Esophagus squamous epithelium (tissue), 5 donors: ENCODE measurements around the gene NAA15. TPM values are rescaled to one million over a fixed set of nuclear protein-coding genes. Genes with fewer than 3 reads are reported as not detected.
A peak's percentile ranks its signal among the peaks of the same experiment; 100 is the strongest.

Experiments
- DNase-seq: peaks from one replicate; lab custom pipeline; 2025; lab: John Stamatoyannopoulos, UW
- H3K27ac ChIP-seq, 4 donors: fragments of 200-600 bp; sonication (generic); one replicate each; pipeline ENCODE4 v1.5.1; 2016 to 2019; ENCODE audit warnings: mild to moderate bottlenecking in 1 of 4
- H3K27me3 ChIP-seq, 4 donors: fragments of 200-600 bp; sonication (generic); 1 replicate in 3 of 4; 2 replicates in 1 of 4; pipeline versions ENCODE4 v1.5.1 to v1.6.0; 2017 to 2021; ENCODE audit warnings: antibody characterized with exemption in 1 of 4
- H3K36me3 ChIP-seq, 3 donors: fragments of 200-600 bp; sonication (generic); one replicate each; pipeline ENCODE4 v1.5.1; 2016 to 2019
- H3K4me1 ChIP-seq, 3 donors: fragments of 200-600 bp; sonication (generic); one replicate each; pipeline ENCODE4 v1.5.1; 2017 to 2019
- H3K4me3 ChIP-seq, 4 donors: fragments of 200-600 bp; sonication (generic); 1 replicate in 3 of 4; 2 replicates in 1 of 4; pipeline ENCODE4 v1.5.1; 2016 to 2019; ENCODE audit warnings: mild to moderate bottlenecking in 2 of 4, moderate library complexity in 1 of 4
- H3K9me3 ChIP-seq, 3 donors: fragments of 200-600 bp; sonication (generic); one replicate each; pipeline ENCODE4 v1.5.1; 2016 to 2019
- POLR2A ChIP-seq, 4 donors: fragments of 450-650 bp; IDR thresholded peaks; one replicate each; pipeline ENCODE4 v1.6.1; 2017; ENCODE audit warnings: antibody characterized with exemption in 4 of 4, mild to moderate bottlenecking in 4 of 4, moderate library complexity in 3 of 4
- WGBS, 2 donors: methylation state at CpG; one replicate each; pipeline ENCODE4 v1.1.5; 2018; 5-methylcytosine and 5-hydroxymethylcytosine counted together
- intact Hi-C: fragments of 100-400 bp; cut with DNase I; formaldehyde crosslinking; loops from one replicate; pipeline ENCODE4 v1.15.0; 2022
- total RNA-seq, 4 donors: library from RNA; depleted of rRNA; stranded (reverse); fragments of >200 nt; gene quantifications; one replicate each; pipeline ENCODE4 v1.1.0, GENCODE V29; 2016
- TF ChIP-seq, protein P1 (sequence below), 6 experiments: fragments of 450-650 bp in 4 of 6; fragments of 200-600 bp in 2 of 6; sonication (generic) in 2 of 6; IDR thresholded peaks; one replicate each; pipeline ENCODE4 v1.5.1; 2016 to 2019; ENCODE audit warnings: antibody characterized with exemption in 6 of 6, mild to moderate bottlenecking in 4 of 6, moderate library complexity in 4 of 6
- donor health status: DM: yes; HTN: yes; CAD: no.

The NAA15 gene
- total RNA-seq, 4 donors from 2014 or later: 28.8 to 51.1 (median 38.4) TPM

DNA sequence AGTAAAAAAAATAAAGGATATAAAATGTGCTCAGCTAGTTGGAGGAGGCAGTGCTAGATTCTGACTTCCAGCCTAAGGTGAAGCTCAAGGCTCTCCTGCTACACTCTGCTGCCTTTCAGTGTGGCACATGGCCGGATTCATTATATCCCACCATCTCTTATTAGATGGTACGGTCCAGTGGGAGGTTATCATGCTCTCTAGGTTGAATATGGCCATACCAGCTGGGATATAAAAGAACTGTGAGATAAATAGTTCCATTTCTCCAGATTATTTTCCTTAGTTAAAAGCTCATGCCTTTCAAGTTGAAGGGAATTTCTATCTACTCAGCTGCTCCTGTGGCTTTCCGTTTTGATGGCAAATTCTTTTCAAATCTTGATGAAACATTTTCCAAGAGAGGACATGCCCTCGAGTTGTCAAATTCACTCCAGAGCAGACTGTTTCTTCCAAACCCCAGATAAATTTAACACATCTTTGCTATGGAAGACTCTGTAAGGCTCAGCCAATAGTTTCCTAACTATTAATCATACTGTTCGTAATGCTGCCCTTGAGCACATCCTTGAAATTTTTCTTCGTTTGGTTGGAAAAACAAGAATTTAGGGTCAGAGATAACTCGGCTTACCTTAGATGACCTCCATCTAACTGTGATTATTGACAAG, 19.1 kb upstream of the NAA15 start:
- H3K36me3 ChIP-seq: peaks cover 0 to 4% (median 0%) of the 10 kb centered on the region in 3 donors
- peaks cover 11 to 18% (median 12%) of the 10 kb centered on the region in 3 donors for H3K4me1 ChIP-seq
- no peak overlapping the region for H3K27ac ChIP-seq
- 60 to 67% methylated on average over 7 of the region's 7 CpGs for WGBS, 2 donors
- TF ChIP-seq POLR2A (IDR thresholded peaks at IDR 0.05): no peak
- TF ChIP-seq, protein P1, sequence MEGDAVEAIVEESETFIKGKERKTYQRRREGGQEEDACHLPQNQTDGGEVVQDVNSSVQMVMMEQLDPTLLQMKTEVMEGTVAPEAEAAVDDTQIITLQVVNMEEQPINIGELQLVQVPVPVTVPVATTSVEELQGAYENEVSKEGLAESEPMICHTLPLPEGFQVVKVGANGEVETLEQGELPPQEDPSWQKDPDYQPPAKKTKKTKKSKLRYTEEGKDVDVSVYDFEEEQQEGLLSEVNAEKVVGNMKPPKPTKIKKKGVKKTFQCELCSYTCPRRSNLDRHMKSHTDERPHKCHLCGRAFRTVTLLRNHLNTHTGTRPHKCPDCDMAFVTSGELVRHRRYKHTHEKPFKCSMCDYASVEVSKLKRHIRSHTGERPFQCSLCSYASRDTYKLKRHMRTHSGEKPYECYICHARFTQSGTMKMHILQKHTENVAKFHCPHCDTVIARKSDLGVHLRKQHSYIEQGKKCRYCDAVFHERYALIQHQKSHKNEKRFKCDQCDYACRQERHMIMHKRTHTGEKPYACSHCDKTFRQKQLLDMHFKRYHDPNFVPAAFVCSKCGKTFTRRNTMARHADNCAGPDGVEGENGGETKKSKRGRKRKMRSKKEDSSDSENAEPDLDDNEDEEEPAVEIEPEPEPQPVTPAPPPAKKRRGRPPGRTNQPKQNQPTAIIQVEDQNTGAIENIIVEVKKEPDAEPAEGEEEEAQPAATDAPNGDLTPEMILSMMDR (IDR thresholded peaks at IDR 0.05): no peak
- no peak overlapping the region for H3K4me3 ChIP-seq
- peaks cover 0 to 40% (median 4%) of the 10 kb centered on the region in 4 donors for H3K27me3 ChIP-seq
- DNase-seq: no peak
- no peaks in the 10 kb centered on the region for H3K9me3 ChIP-seq
- intact Hi-C loops: no loop called here

DNA sequence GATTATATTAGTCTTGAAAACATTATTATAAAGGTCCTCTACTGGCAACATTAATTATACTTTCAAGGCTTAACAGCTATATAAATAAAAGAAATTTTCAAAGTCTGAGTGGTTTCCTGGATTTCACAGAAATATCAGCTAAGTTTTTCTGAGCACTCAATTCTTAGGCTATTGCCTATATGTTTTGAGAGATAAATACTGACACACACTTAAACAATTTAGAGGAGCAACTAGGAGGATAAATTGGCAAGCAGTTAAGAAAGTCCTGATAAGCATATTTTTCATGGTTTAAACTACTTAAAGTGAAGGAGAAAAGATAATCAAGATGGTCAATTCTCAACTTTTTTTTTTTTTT, 18.6 kb upstream of the NAA15 start:
- H3K27me3 ChIP-seq: peaks cover 0 to 35% (median 4%) of the 10 kb centered on the region in 4 donors
- DNase-seq: no peak
- intact Hi-C loops: no loop called here
- peaks cover 0 to 9% (median 0%) of the 10 kb centered on the region in 3 donors for H3K36me3 ChIP-seq
- peaks cover 11 to 18% (median 12%) of the 10 kb centered on the region in 3 donors for H3K4me1 ChIP-seq
- no peak overlapping the region for H3K4me3 ChIP-seq
- no peak for TF ChIP-seq POLR2A (IDR thresholded peaks at IDR 0.05)
- TF ChIP-seq, protein P1 (IDR thresholded peaks at IDR 0.05): no peak
- H3K27ac ChIP-seq: no peak overlapping the region
- H3K9me3 ChIP-seq: no peaks in the 10 kb centered on the region

DNA sequence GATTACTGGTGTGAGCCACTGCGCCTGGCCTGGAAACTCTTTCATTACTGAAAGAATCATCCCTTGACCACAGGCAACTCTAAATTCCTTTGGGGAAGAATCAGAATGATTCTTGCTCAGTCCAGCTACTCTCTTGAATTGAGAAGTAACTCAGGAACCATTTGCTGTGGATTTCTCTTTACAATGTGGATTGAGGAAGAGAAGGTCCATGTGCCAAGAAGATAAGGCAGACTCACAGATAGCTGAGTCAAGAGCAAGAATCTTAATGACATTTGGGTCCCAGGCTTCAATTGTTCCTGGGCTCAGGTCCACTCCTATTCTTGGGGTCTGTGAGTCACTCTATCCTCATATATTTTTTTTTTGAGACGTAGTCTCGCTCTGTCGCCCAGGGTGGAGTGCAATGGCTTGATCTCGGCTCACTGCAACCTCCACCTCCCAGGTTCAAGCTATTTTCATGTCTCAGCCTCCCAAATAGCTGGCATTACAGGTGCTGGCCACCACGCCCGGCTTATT, 15.1 kb upstream of the NAA15 start:
- no peak overlapping the region for H3K4me3 ChIP-seq
- WGBS, 2 donors: 98 to 99% methylated on average over 7 of the region's 7 CpGs
- no peaks in the 10 kb centered on the region for H3K4me1 ChIP-seq
- no peaks in the 10 kb centered on the region for H3K9me3 ChIP-seq
- no peak for DNase-seq
- no peak for TF ChIP-seq POLR2A (IDR thresholded peaks at IDR 0.05)
- TF ChIP-seq, protein P1 (IDR thresholded peaks at IDR 0.05): no peak
- no peak overlapping the region for H3K27ac ChIP-seq
- peaks cover 0 to 45% (median 0%) of the 10 kb centered on the region in 3 donors for H3K36me3 ChIP-seq
- intact Hi-C loops: no loop called here
- no peaks in the 10 kb centered on the region for H3K27me3 ChIP-seq

DNA sequence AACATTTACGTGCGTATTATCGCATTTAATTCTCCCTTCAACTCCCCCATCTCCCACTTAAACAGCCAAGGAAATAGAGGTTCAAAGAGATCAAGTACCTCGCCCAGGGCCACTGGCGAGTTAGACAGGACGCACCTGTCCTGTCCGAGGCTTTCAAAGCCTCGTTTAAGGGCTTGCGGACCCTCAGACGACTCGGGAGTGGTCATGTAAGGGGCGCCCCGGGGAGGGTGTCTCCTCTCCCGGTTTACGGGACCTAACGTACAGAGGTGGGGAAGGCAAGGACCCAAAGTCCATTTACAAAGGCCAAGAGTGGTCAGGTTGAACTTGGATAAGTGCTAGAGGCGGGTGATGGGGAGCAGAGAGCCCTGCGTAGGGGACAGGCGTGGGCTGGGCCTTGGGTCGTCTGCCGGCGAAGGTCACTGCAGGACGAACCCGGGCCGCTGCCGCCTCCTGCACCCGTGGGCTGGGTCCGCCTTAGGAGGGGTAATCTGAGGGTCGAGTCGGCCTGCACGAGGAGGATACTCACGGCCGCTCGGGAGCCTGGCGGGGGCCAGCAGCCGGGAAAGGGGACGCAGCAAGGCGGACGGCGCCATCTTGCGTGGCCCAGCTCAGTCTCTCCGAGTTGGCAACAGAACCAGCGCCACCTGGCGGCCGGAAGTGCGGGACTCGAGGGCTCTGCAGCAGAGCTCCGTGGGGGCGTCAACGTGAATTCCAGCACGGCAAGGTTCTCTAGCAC, 5.9 kb upstream of the NAA15 start:
- WGBS, 2 donors: 0% methylated on average over 5 to 26 of the region's 51 CpGs
- Histone ChIP-seq H3K27me3 (no peaks in the 10 kb centered on the region), H3K36me3 (peaks cover 7 to 40% (median 18%) of the 10 kb centered on the region in 3 donors), H3K9me3 (no peaks in the 10 kb centered on the region), H3K4me3 (peak overlapping the region; percentile 61 to 91 (median 81)), H3K27ac (peak overlapping the region; percentile 90 to 95 (median 90)), H3K4me1 (peaks cover 6 to 57% (median 29%) of the 10 kb centered on the region in 3 donors)
- DNase-seq: peak; percentile 81
- peak in 1 of 4 donors; percentile 49 for TF ChIP-seq POLR2A (IDR thresholded peaks at IDR 0.05)
- TF ChIP-seq, protein P1 (IDR thresholded peaks at IDR 0.05): peak; percentile 90 to 98 (median 95)
- intact Hi-C loops: loop anchor here (5.0 to 10.0 kb wide), 2 partner anchors 68 to 201 kb away; no protein-coding TSS in a partner anchor

DNA sequence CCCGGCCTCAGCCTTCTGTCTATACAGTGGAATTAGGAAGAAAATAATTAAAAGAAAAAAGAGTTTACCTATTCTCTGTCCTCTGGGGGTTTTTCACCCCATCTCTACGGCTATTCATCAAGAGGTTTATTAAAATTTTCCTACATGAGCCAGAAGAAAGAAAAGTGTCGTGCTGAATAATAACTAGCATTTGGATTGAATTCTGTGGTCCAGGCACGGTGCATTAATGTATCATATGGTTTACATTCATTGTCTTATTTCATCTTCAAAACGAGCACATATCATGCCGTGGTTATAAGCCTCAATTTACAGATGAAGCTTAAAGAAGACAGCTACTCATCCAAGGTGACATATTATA, 5.4 kb upstream of the NAA15 start:
- no peak for DNase-seq
- peaks cover 7 to 35% (median 18%) of the 10 kb centered on the region in 3 donors for H3K36me3 ChIP-seq
- intact Hi-C loops: loop anchor here (5.0 to 10.0 kb wide), 2 partner anchors 69 to 201 kb away; no protein-coding TSS in a partner anchor
- peaks cover 6 to 63% (median 29%) of the 10 kb centered on the region in 3 donors for H3K4me1 ChIP-seq
- H3K27ac ChIP-seq: peak overlapping the region; percentile 47 to 95 (median 90)
- TF ChIP-seq, protein P1 (IDR thresholded peaks at IDR 0.05): no peak
- no peak for TF ChIP-seq POLR2A (IDR thresholded peaks at IDR 0.05)
- peak overlapping the region; percentile 61 to 91 (median 81) for H3K4me3 ChIP-seq
- no peaks in the 10 kb centered on the region for H3K27me3 ChIP-seq
- WGBS, 2 donors: 5 to 8% methylated on average over 5 to 6 of the region's 6 CpGs
- H3K9me3 ChIP-seq: no peaks in the 10 kb centered on the region
